Adrenal gland (tissue), 12 donors: ENCODE results near the gene TMEM170A. TPM values are rescaled to one million over a fixed set of nuclear protein-coding genes. Genes with fewer than 3 reads are reported as not detected.
A peak's percentile ranks its signal among the peaks of the same experiment; 100 is the strongest.

ENCODE experiments used
- DNase-seq, 7 donors: peaks; one replicate each; pipeline ENCODE4 v3.0.0-alpha.2; 2019 to 2020
- H3K27ac ChIP-seq, 5 donors: fragments of 200-600 bp; sonication (generic) in 4 of 5; 1 replicate in 3 of 5; 2 replicates in 2 of 5; pipeline versions ENCODE4 v1.5.1 to v1.8.0; 2016 to 2020; ENCODE audit warnings: mild to moderate bottlenecking in 1 of 5
- H3K27me3 ChIP-seq: fragments of 200-600 bp; 2 replicates; pipeline ENCODE4 v1.8.0; 2021
- H3K36me3 ChIP-seq, 2 donors: fragments of 200-600 bp; replicated peaks in 1 of 2; 1 replicate in 1 of 2; 2 replicates in 1 of 2; pipeline versions ENCODE4 v1.5.1 to v1.8.0; 2018 to 2022
- H3K4me1 ChIP-seq, 2 donors: fragments of 200-600 bp; replicated peaks in 1 of 2; 1 replicate in 1 of 2; 2 replicates in 1 of 2; pipeline versions ENCODE4 v1.5.1 to v1.8.0; 2018 to 2021
- H3K4me3 ChIP-seq, 4 donors: fragments of 200-600 bp; sonication (generic) in 3 of 4; one replicate each; pipeline ENCODE4 v1.5.1; 2016 to 2018
- H3K9me3 ChIP-seq, 3 donors: fragments of 200-600 bp; sonication (generic) in 1 of 3; replicated peaks in 1 of 3; 1 replicate in 2 of 3; 2 replicates in 1 of 3; pipeline versions ENCODE4 v1.5.1 to v1.8.0; 2016 to 2021
- CTCF ChIP-seq, 6 experiments: fragments of 450-650 bp in 4 of 6; fragments of 200-600 bp in 2 of 6; sonication (generic) in 1 of 6; IDR thresholded peaks; 1 replicate in 5 of 6; 2 replicates in 1 of 6; pipeline versions ENCODE4 v1.5.1 to v1.8.0; 2016 to 2021; ENCODE audit warnings: antibody characterized with exemption in 6 of 6, mild to moderate bottlenecking in 2 of 6, moderate library complexity in 1 of 6
- POLR2A ChIP-seq, 2 donors: fragments of 450-650 bp; IDR thresholded peaks; one replicate each; pipeline ENCODE4 v1.6.1; 2017; ENCODE audit warnings: antibody characterized with exemption in 2 of 2, mild to moderate bottlenecking in 2 of 2, moderate library complexity in 1 of 2
- WGBS, 4 donors: extraction: QIAGEN DNeasy Blood & Tissue Kit in 2 of 4; methylation state at CpG; one replicate each; pipeline versions ENCODE4 v1.1.5 to v1.1.7; 2013 to 2017; 5-methylcytosine and 5-hydroxymethylcytosine counted together
- intact Hi-C, 2 donors: fragments of 100-400 bp; cut with DNase I; formaldehyde crosslinking; loops; one replicate each; pipeline versions ENCODE4 v1.14.1 to v1.15.0; 2022 to 2023
- polyA plus RNA-seq, 3 donors: library from polyadenylated mRNA; stranded (reverse); fragments of 200-250 nt in 2 of 3; fragments of 350-450 nt in 1 of 3; fragmentation: Illumina TruSeq in 1 of 3; extraction: RNeasy Lipid Tissue Mini Kit (QIAGEN cat#74804) in 1 of 3; gene quantifications; one replicate each; pipeline ENCODE4 v1.2.3, GENCODE V29; 2013 to 2014
- total RNA-seq, 9 donors: library from RNA; depleted of rRNA in 4 of 9; stranded (reverse); fragments of >200 nt in 4 of 9; fragments of 120-200 nt in 1 of 9; fragmentation: NEBNext Ultra II Directional in 1 of 9; extraction: Animal tissue kit (Norgen Biotek cat#: 25700) in 1 of 9; gene quantifications; one replicate each; pipeline versions ENCODE4 v1.1.0 to v1.2.4, GENCODE V29; 2013 to 2023
- donor health status: healthy with polysubstance abuse.
- donor health status: Bipolar disorder and iron deficiency.
- donor health status: DM: yes; HTN: yes; CAD: no.
- donor health status: DM: no; HTN: no; CAD: no.
- donor health status: DM: no; HTN: no; CAD: no.
- donor health status: DM: yes; HTN: yes; CAD: no.

The TMEM170A gene
- total and polyA plus RNA-seq, 12 donors = 5.4 to 40.7 (median 22.4) TPM

GRCh38 chr16:75497558-75497957, 33.1 kb upstream of the TMEM170A start:
- peak; percentile 68 to 83 (median 78) for DNase-seq
- Histone ChIP-seq H3K9me3 (no peaks in the 10 kb centered on the region), H3K36me3 (no peaks in the 10 kb centered on the region), H3K27ac (peak overlapping the region; percentile 32 to 86 (median 74)), H3K27me3 (no peaks in the 10 kb centered on the region), H3K4me3 (no peak overlapping the region), H3K4me1 (peaks cover 14 to 30% of the 10 kb centered on the region in 2 donors)
- TF ChIP-seq POLR2A (IDR thresholded peaks at IDR 0.05) (no peak), CTCF (IDR thresholded peaks at IDR 0.05) (no peak)
- WGBS, 4 donors = 32 to 63% (median 43%) methylated on average over 4 of the region's 4 CpGs
- intact Hi-C loops = no loop called here

DNA sequence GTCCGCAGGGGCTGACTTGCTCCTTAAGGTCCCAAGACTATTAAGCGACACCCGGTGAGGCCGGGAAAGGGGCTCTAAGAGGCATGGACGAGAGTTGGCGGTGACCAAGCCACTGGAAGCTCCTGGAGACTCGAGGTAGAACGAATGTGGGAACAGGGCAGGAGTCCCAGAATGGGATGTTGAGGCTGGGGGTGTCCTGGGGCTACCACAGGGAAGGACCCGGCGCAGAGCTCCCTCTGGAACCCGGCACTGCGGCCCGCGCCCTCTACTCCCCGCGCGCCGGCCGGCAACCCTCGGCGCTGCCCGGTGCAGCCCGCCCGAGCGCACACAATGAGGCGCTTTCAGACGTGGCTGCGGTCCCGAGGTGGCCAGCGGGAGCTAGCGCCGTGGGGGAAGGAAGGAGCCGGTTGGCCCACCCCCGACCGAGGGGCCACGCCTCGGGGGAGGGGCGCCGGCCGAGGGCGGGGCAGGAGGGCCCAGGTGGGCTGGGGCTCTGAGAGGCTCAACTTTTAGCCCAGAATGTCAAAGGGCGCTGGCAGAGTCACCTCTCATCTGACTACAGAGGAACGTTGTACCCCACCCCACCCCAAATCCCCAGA, 30.7 kb upstream of the TMEM170A start, which contains the start of gene CHST6:
Gene CHST6 (minus strand): TSS at position 366 of the 599 bp plus-strand sequence. CDS start 15,613 bp downstream, outside the sequence.
- Histone ChIP-seq H3K4me3 (peak within 1 kb of the TSS; percentile 21 to 57 (median 46)), H3K27ac (peak within 1 kb of the TSS in 4 of 5 donors; percentile 23 to 65 (median 46)), H3K4me1 (peaks cover 20 to 41% of the 10 kb centered on the region in 2 donors), H3K9me3 (no peaks in the 10 kb centered on the region), H3K36me3 (no peaks in the 10 kb centered on the region), H3K27me3 (no peaks in the 10 kb centered on the region)
- peak in 6 of 7 donors; percentile 48 to 77 (median 59) for DNase-seq
- WGBS, 4 donors = 3 to 10% (median 4%) methylated on average over 14 to 43 of the region's 43 CpGs
- TF ChIP-seq CTCF (IDR thresholded peaks at IDR 0.05) (no peak), POLR2A (IDR thresholded peaks at IDR 0.05) (peak in 1 of 2 donors; percentile 75)
- intact Hi-C loops = no loop called here

GRCh38 chr16:75494661-75495075, 30.2 kb upstream of the TMEM170A start:
- TF ChIP-seq POLR2A (IDR thresholded peaks at IDR 0.05) (no peak), CTCF (IDR thresholded peaks at IDR 0.05) (no peak)
- Histone ChIP-seq H3K27ac (peak overlapping the region in 2 of 5 donors; percentile 56 to 65), H3K4me3 (peak overlapping the region; percentile 21 to 57 (median 46)), H3K4me1 (peaks cover 20 to 43% of the 10 kb centered on the region in 2 donors), H3K36me3 (no peaks in the 10 kb centered on the region), H3K9me3 (no peaks in the 10 kb centered on the region), H3K27me3 (no peaks in the 10 kb centered on the region)
- peak in 2 of 7 donors; percentile 22 to 34 for DNase-seq
- intact Hi-C loops = no loop called here
- WGBS, 4 donors = 3 to 54% (median 11%) methylated on average over 9 to 26 of the region's 26 CpGs

- DNase-seq = no peak
- WGBS, 4 donors = 62 to 89% (median 76%) methylated on average over 5 of the region's 5 CpGs
- Histone ChIP-seq H3K4me1 (peaks cover 20 to 46% of the 10 kb centered on the region in 2 donors), H3K27ac (no peak overlapping the region), H3K4me3 (peak overlapping the region in 1 of 4 donors; percentile 57), H3K27me3 (no peaks in the 10 kb centered on the region), H3K36me3 (no peaks in the 10 kb centered on the region), H3K9me3 (no peaks in the 10 kb centered on the region)
- TF ChIP-seq CTCF (IDR thresholded peaks at IDR 0.05) (no peak), POLR2A (IDR thresholded peaks at IDR 0.05) (no peak)
- intact Hi-C loops = no loop called here
These were observed 29.7 kb upstream of the TMEM170A start for GRCh38 chr16:75494184-75494583.
